ENCODE data around the gene SH3BP2.

DNA sequence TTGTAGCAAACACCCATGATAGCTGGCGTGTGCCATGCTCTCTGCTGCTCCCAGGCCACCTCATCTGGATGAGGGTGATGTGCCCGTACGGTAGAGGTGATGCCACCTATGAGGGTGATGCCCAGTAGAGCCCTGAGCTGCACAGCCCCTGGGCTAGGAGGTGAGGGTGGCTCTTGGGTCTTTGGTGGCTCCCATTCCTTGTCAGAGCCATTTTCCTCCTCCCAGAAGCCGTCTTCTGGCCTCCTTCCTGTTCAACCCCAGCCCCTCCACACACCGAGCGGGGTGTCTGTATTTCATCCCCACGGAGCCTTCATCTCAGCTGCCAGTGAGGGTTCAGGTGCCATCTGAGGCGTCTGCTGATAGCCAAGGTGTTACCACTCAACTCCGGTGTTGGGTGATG is 24.8 kb upstream of the SH3BP2 start:
- TF ChIP-seq, protein P1, sequence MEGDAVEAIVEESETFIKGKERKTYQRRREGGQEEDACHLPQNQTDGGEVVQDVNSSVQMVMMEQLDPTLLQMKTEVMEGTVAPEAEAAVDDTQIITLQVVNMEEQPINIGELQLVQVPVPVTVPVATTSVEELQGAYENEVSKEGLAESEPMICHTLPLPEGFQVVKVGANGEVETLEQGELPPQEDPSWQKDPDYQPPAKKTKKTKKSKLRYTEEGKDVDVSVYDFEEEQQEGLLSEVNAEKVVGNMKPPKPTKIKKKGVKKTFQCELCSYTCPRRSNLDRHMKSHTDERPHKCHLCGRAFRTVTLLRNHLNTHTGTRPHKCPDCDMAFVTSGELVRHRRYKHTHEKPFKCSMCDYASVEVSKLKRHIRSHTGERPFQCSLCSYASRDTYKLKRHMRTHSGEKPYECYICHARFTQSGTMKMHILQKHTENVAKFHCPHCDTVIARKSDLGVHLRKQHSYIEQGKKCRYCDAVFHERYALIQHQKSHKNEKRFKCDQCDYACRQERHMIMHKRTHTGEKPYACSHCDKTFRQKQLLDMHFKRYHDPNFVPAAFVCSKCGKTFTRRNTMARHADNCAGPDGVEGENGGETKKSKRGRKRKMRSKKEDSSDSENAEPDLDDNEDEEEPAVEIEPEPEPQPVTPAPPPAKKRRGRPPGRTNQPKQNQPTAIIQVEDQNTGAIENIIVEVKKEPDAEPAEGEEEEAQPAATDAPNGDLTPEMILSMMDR (IDR thresholded peaks at IDR 0.05) = no peak
- TF ChIP-seq POLR2AphosphoS5 (IDR thresholded peaks at IDR 0.05) (no peak), POLR2A (IDR thresholded peaks at IDR 0.05) (no peak)
